Measurements from ENCODE around the gene CPVL. TPM values are rescaled to one million over a fixed set of nuclear protein-coding genes. Genes with fewer than 3 reads are reported as not detected.

Gene CPVL
- total RNA-seq, 1 experiment from 2014 or later, result 1.1 TPM

DNA sequence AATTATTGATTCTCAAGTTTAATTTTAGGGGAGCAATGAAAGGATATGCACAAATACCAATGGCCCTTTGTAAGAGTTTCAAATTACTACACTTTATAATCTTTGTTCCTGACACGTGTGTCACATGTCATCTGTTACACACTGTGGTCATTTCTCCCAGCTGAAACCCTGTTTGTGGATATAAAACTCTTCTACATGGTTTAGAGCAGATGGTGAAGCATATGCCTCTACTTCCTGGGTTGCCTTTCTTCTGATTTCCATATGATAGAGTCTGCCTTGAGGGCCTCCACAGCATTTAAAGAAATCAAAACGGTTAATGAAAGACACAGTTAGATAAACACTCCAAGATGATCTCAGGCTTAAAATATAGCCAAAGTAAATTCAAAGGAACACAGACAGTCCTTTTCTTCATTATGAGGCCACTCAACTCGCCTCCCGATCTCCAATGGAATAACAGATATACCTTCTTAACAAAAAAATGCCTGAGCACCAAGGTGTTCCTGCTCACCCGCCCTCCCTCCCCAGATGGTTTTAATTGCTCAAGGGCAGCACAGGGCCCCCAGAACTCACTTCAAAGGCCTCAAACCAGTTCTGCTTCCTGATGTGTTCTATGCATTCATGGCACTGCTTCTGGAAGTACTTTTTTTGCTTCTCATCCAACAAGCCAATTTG lies 75.0 kb downstream of the CPVL start:
- Histone ChIP-seq H3K27me3 (ENCODE audit: control insufficient read depth, insufficient read depth, low read length) (peaks cover 8% of the 10 kb centered on the region; the same call in 1 of the 2 replicates), H3K4me1 (ENCODE audit: control insufficient read depth, insufficient read depth, low read length) (no peaks in the 10 kb centered on the region), H3K4me3 (ENCODE audit: low read depth in 2 of 2, low read length in 2 of 2) (no peak overlapping the region), H3K27ac (ENCODE audit: low read length) (no peak overlapping the region), H3K36me3 (ENCODE audit: control insufficient read depth, insufficient read depth, low read length) (no peaks in the 10 kb centered on the region), H3K9me3 (ENCODE audit: control insufficient read depth, insufficient read depth, low read depth, low read length) (no peaks in the 10 kb centered on the region)
- in situ Hi-C loops (cut with HindIII; ENCODE audit: low pct_unique_long_range_greater_than_20kb, low sequenced_read_pairs), result no loop called here
- no peak for TF ChIP-seq POLR2AphosphoS5 (IDR thresholded peaks at IDR 0.05; ENCODE audit: low read depth, low read length)
- TF ChIP-seq, protein P1, sequence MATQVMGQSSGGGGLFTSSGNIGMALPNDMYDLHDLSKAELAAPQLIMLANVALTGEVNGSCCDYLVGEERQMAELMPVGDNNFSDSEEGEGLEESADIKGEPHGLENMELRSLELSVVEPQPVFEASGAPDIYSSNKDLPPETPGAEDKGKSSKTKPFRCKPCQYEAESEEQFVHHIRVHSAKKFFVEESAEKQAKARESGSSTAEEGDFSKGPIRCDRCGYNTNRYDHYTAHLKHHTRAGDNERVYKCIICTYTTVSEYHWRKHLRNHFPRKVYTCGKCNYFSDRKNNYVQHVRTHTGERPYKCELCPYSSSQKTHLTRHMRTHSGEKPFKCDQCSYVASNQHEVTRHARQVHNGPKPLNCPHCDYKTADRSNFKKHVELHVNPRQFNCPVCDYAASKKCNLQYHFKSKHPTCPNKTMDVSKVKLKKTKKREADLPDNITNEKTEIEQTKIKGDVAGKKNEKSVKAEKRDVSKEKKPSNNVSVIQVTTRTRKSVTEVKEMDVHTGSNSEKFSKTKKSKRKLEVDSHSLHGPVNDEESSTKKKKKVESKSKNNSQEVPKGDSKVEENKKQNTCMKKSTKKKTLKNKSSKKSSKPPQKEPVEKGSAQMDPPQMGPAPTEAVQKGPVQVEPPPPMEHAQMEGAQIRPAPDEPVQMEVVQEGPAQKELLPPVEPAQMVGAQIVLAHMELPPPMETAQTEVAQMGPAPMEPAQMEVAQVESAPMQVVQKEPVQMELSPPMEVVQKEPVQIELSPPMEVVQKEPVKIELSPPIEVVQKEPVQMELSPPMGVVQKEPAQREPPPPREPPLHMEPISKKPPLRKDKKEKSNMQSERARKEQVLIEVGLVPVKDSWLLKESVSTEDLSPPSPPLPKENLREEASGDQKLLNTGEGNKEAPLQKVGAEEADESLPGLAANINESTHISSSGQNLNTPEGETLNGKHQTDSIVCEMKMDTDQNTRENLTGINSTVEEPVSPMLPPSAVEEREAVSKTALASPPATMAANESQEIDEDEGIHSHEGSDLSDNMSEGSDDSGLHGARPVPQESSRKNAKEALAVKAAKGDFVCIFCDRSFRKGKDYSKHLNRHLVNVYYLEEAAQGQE (IDR thresholded peaks at IDR 0.05; ENCODE audit: insufficient read depth in 1 of 2, low read depth in 2 of 2, low read length in 1 of 2), result no peak
- TF ChIP-seq, protein P2, sequence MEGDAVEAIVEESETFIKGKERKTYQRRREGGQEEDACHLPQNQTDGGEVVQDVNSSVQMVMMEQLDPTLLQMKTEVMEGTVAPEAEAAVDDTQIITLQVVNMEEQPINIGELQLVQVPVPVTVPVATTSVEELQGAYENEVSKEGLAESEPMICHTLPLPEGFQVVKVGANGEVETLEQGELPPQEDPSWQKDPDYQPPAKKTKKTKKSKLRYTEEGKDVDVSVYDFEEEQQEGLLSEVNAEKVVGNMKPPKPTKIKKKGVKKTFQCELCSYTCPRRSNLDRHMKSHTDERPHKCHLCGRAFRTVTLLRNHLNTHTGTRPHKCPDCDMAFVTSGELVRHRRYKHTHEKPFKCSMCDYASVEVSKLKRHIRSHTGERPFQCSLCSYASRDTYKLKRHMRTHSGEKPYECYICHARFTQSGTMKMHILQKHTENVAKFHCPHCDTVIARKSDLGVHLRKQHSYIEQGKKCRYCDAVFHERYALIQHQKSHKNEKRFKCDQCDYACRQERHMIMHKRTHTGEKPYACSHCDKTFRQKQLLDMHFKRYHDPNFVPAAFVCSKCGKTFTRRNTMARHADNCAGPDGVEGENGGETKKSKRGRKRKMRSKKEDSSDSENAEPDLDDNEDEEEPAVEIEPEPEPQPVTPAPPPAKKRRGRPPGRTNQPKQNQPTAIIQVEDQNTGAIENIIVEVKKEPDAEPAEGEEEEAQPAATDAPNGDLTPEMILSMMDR (IDR thresholded peaks at IDR 0.05), result no peak
- TF ChIP-seq SIN3A (IDR thresholded peaks at IDR 0.05; ENCODE audit: borderline replicate concordance, insufficient read depth, low read depth, low read length), result no peak
- no TSS peak for BruUV-seq (replicated peaks)
- ATAC-seq (no peak), DNase-seq (ENCODE audit: low read depth, low spot score) (no peak)
- CTCF ChIA-PET, result no interaction called here
- POLR2A ChIA-PET, result no interaction called here
- intact Hi-C loops (cut with micrococcal nuclease; ENCODE audit: unreplicated experiment), result no loop called here

DNA sequence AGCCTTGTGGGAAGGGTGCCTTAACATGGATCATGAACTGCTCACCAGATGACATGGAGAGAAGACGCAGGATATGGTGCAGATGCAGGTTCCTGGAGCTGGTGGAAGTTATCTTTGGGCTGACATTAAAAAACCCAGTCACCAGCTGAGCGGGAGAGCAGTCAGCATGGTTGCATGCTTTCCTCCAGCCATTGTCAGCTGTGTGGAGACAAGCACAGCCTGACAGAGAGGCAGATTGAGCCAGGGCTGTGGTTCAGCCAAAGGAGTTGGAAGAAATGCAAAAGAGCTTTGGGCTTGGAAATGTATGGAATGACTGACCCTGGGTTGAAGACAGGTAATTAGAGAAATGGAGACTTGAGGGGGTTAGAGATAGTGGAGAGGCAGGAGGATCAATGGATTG lies 79.7 kb downstream of the CPVL start:
- H3K27ac ChIP-seq (ENCODE audit: low read length), result no peak overlapping the region
- ChIA-PET POLR2A (no interaction called here), CTCF (no interaction called here)
- peaks cover 7% of the 10 kb centered on the region; the same call in 1 of the 2 replicates for H3K27me3 ChIP-seq (ENCODE audit: control insufficient read depth, insufficient read depth, low read length)
- ATAC-seq (no peak), DNase-seq (ENCODE audit: low read depth, low spot score) (no peak)
- in situ Hi-C loops (cut with HindIII; ENCODE audit: low pct_unique_long_range_greater_than_20kb, low sequenced_read_pairs), result no loop called here
- TF ChIP-seq, protein P1 (IDR thresholded peaks at IDR 0.05; ENCODE audit: insufficient read depth in 1 of 2, low read depth in 2 of 2, low read length in 1 of 2), result no peak
- TF ChIP-seq TCF7L2 (IDR thresholded peaks at IDR 0.05; ENCODE audit: low read depth, low read length) (no peak), SIN3A (IDR thresholded peaks at IDR 0.05; ENCODE audit: borderline replicate concordance, insufficient read depth, low read depth, low read length) (no peak), POLR2AphosphoS5 (IDR thresholded peaks at IDR 0.05; ENCODE audit: low read depth, low read length) (no peak)
- TF ChIP-seq, protein P2 (IDR thresholded peaks at IDR 0.05), result no peak
- no peaks in the 10 kb centered on the region for H3K4me1 ChIP-seq (ENCODE audit: control insufficient read depth, insufficient read depth, low read length)
- BruUV-seq (replicated peaks), result no TSS peak
- no peak overlapping the region for H3K4me3 ChIP-seq (ENCODE audit: low read depth in 2 of 2, low read length in 2 of 2)
- H3K36me3 ChIP-seq (ENCODE audit: control insufficient read depth, insufficient read depth, low read length), result no peaks in the 10 kb centered on the region
- no peaks in the 10 kb centered on the region for H3K9me3 ChIP-seq (ENCODE audit: control insufficient read depth, insufficient read depth, low read depth, low read length)
- intact Hi-C loops (cut with micrococcal nuclease; ENCODE audit: unreplicated experiment), result no loop called here

Measured in Panc1 (cell line).